ENCODE results near the gene ZMYM2.

Gene ZMYM2

GRCh38 chr13:19991531-19991930 is 33.0 kb downstream of the ZMYM2 start:
- Histone ChIP-seq H3K27me3 (replicated peaks; ENCODE audit: control insufficient read depth, insufficient read depth, low read length) (no peaks in the 10 kb centered on the region), H3K36me3 (ENCODE audit: control insufficient read depth, insufficient read depth, low read length) (peaks cover 3% of the 10 kb centered on the region), H3K4me3 (replicated peaks; ENCODE audit: low read depth, low read length) (no peak overlapping the region)
- no peak for DNase-seq (ENCODE audit: extremely low read depth, insufficient read length)
- no peak for TF ChIP-seq CTCF (IDR thresholded peaks at IDR 0.05; ENCODE audit: insufficient read depth, low read length, poor library complexity, severe bottlenecking)

GRCh38 chr13:19993024-19993423 is 34.5 kb downstream of the ZMYM2 start:
- TF ChIP-seq CTCF (IDR thresholded peaks at IDR 0.05; ENCODE audit: insufficient read depth, low read length, poor library complexity, severe bottlenecking) = no peak
- no peak for DNase-seq (ENCODE audit: extremely low read depth, insufficient read length)
- Histone ChIP-seq H3K27me3 (replicated peaks; ENCODE audit: control insufficient read depth, insufficient read depth, low read length) (no peaks in the 10 kb centered on the region), H3K36me3 (ENCODE audit: control insufficient read depth, insufficient read depth, low read length) (peaks cover 3% of the 10 kb centered on the region), H3K4me3 (replicated peaks; ENCODE audit: low read depth, low read length) (no peak overlapping the region)

DNA sequence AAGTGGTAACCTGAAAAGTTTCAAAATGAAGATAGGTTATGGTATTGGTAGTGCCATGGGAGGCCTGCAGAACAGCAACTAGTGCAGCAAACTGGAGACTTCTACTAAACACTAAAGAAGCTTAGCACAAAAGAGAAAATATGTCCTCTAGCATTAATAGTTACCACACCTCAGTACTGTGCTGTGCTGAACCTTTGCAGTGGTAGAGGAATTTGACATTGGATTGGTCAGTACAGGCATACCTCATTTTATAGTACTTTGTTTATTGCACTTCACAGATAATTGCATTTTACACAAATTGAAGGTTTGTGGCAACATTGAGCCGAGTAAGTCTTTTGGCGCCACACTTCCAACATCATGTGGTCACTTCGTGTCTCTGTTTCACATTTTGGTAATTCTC is 40.4 kb downstream of the ZMYM2 start:
- peaks cover 7% of the 10 kb centered on the region for H3K36me3 ChIP-seq (ENCODE audit: control insufficient read depth, insufficient read depth, low read length)

DNA sequence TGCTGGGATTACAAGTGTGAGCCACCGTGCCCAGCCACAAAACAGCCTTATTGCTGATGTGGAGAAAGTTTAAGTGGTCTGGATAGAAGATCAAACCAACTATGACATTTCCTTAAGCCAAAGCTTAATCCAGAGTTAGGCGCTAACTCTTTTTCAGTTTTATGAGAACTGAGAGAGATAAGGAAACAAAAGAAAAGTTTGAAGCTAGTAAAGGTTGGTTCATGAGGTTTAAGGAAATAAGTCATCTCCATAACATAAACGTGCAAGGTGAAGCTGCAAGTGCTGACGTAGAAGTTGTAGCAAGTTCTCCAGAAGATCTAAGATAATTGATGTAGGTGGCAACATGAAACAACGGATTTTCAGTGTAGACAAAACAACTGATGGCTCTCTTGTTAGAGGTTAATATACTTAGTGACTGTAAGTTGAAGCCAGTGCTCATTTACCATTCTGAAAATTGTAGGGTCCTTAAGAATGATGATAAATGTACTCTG is 41.6 kb downstream of the ZMYM2 start:
- DNase-seq (ENCODE audit: extremely low read depth, insufficient read length) = no peak
- Histone ChIP-seq H3K36me3 (ENCODE audit: control insufficient read depth, insufficient read depth, low read length) (peaks cover 7% of the 10 kb centered on the region), H3K4me3 (replicated peaks; ENCODE audit: low read depth, low read length) (no peak overlapping the region), H3K27me3 (replicated peaks; ENCODE audit: control insufficient read depth, insufficient read depth, low read length) (no peaks in the 10 kb centered on the region)
- no peak for TF ChIP-seq CTCF (IDR thresholded peaks at IDR 0.05; ENCODE audit: insufficient read depth, low read length, poor library complexity, severe bottlenecking)

More for the DNA sequence above, 40.4 kb downstream of the ZMYM2 start:
- DNase-seq (ENCODE audit: extremely low read depth, insufficient read length) = no peak
- Histone ChIP-seq H3K27me3 (replicated peaks; ENCODE audit: control insufficient read depth, insufficient read depth, low read length) (no peaks in the 10 kb centered on the region), H3K4me3 (replicated peaks; ENCODE audit: low read depth, low read length) (no peak overlapping the region)
- TF ChIP-seq CTCF (IDR thresholded peaks at IDR 0.05; ENCODE audit: insufficient read depth, low read length, poor library complexity, severe bottlenecking) = no peak

GRCh38 chr13:20001366-20002190 is 43.1 kb downstream of the ZMYM2 start:
- Histone ChIP-seq H3K4me3 (replicated peaks; ENCODE audit: low read depth, low read length) (no peak overlapping the region), H3K36me3 (ENCODE audit: control insufficient read depth, insufficient read depth, low read length) (peaks cover 7% of the 10 kb centered on the region), H3K27me3 (replicated peaks; ENCODE audit: control insufficient read depth, insufficient read depth, low read length) (no peaks in the 10 kb centered on the region)
- no peak for DNase-seq (ENCODE audit: extremely low read depth, insufficient read length)
- TF ChIP-seq CTCF (IDR thresholded peaks at IDR 0.05; ENCODE audit: insufficient read depth, low read length, poor library complexity, severe bottlenecking) = no peak
